ENCODE measurements around the gene TOPAZ1.

TOPAZ1 gene

DNA sequence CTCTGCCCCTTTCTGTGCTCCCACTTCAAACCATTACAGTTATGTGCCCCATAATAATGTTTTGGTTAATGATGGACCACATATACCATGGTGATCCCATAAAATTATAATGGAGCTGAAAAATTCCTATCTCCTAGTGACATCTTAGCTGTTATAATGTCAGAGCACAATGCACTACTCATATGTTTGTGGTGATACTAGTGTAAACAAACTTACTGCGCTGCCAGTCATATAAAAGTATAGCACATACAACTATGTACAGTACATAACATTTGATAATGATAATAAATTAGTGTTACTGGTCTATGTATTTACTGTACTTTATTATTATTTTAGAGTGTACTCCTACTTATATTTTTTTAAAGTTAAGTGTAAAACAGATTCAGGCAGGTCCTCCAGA lies 51.3 kb downstream of the TOPAZ1 start:
- TF ChIP-seq, protein P1, sequence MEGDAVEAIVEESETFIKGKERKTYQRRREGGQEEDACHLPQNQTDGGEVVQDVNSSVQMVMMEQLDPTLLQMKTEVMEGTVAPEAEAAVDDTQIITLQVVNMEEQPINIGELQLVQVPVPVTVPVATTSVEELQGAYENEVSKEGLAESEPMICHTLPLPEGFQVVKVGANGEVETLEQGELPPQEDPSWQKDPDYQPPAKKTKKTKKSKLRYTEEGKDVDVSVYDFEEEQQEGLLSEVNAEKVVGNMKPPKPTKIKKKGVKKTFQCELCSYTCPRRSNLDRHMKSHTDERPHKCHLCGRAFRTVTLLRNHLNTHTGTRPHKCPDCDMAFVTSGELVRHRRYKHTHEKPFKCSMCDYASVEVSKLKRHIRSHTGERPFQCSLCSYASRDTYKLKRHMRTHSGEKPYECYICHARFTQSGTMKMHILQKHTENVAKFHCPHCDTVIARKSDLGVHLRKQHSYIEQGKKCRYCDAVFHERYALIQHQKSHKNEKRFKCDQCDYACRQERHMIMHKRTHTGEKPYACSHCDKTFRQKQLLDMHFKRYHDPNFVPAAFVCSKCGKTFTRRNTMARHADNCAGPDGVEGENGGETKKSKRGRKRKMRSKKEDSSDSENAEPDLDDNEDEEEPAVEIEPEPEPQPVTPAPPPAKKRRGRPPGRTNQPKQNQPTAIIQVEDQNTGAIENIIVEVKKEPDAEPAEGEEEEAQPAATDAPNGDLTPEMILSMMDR (IDR thresholded peaks at IDR 0.05; ENCODE audit: low read depth, low read length) = no peak
- H3K4me3 ChIP-seq (ENCODE audit: low read depth, low read length) = no peak overlapping the region

- TF ChIP-seq, protein P1 (IDR thresholded peaks at IDR 0.05; ENCODE audit: low read depth, low read length) = no peak
- no peak overlapping the region for H3K4me3 ChIP-seq (ENCODE audit: low read depth, low read length)
These were observed 55.6 kb downstream of the TOPAZ1 start for GRCh38 chr3:44297255-44297654.

DNA sequence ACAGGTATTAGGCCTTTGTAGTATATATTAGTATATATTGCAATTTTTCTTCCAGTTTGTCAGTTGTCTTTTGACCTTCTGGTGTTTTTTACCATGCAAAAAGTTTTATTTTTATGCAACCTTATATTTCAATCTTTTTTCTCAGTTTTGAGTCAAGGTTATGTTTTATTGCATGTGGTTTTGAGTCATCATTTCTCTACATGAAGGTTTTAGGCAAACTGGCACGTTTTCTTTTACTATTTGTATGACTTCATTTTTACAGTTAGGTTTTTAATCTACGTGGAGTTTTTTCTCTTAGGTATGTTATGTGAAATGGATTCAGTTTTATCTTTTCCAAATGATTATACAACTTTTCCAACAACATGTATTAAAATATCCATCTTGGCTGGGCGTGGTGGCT lies 60.1 kb downstream of the TOPAZ1 start:
- TF ChIP-seq, protein P1 (IDR thresholded peaks at IDR 0.05; ENCODE audit: low read depth, low read length) = no peak
- H3K4me3 ChIP-seq (ENCODE audit: low read depth, low read length) = no peak overlapping the region

- no peak overlapping the region for H3K4me3 ChIP-seq (ENCODE audit: low read depth, low read length)
- TF ChIP-seq, protein P1 (IDR thresholded peaks at IDR 0.05; ENCODE audit: low read depth, low read length) = no peak
These were observed 67.8 kb downstream of the TOPAZ1 start for GRCh38 chr3:44309500-44309899.

- TF ChIP-seq, protein P1 (IDR thresholded peaks at IDR 0.05; ENCODE audit: low read depth, low read length) = no peak
- no peak overlapping the region for H3K4me3 ChIP-seq (ENCODE audit: low read depth, low read length)
These were observed 77.2 kb downstream of the TOPAZ1 start for GRCh38 chr3:44318891-44319311.

- no peak overlapping the region for H3K4me3 ChIP-seq (ENCODE audit: low read depth, low read length)
- TF ChIP-seq, protein P1 (IDR thresholded peaks at IDR 0.05; ENCODE audit: low read depth, low read length) = no peak
These were observed 79.6 kb downstream of the TOPAZ1 start for GRCh38 chr3:44321335-44321734.

DNA sequence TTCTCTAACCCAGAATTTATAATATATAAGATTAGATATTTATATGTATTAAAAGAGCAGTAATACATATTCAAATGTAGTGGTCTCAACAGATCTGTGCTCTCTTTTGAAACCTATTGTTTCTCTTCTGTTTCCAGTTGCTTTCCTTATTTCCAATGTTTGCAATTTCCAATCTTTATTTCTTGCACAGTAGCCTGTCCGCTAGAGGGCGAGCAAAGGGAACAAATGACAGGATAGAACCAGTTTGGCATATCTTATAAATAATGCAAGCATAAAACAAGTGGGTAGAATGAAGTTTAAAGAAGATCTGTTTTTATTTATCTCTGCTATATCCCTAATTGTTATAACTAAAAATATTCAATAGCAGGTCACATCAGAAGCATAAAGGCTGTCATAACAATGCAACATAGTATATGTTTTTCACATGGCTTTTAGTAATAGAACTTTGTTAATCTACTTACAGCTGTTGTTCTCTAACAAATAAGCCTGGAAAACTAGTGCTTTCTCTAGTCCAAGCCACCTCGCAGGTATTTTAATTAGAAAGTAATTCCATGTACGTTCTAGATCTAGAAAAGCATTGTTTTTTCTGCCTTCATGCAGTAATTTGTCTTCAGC lies 81.8 kb downstream of the TOPAZ1 start:
- no peak overlapping the region for H3K4me3 ChIP-seq (ENCODE audit: low read depth, low read length)
- TF ChIP-seq, protein P1 (IDR thresholded peaks at IDR 0.05; ENCODE audit: low read depth, low read length) = peak; percentile 69

Measured in WI38 (cell line).